CD4-positive, alpha-beta T cell (primary cell): ENCODE results near the gene ARHGAP42. TPM values are rescaled to one million over a fixed set of nuclear protein-coding genes. Genes with fewer than 3 reads are reported as not detected.

Experiments
- ATAC-seq: fragments of 200-7000 bp; cut with Tn5 transposase; one replicate; pipeline ENCODE4 v1.10.0; 2022; ENCODE audit warnings: mild to moderate bottlenecking; ENCODE audit not compliant: poor library complexity
- CTCF ChIA-PET: fragments of 350-600 bp; sonication (Branson Sonifier 250); formaldehyde crosslinking; loops from one replicate; lab custom pipeline; 2021; ENCODE audit warnings: antibody characterized with exemption, inconsistent platforms; lab: Charles Lee
- POLR2A ChIA-PET: fragments of 350-600 bp; sonication (Branson Sonifier 250); formaldehyde crosslinking; loops from one replicate; lab custom pipeline; 2021; ENCODE audit warnings: antibody characterized with exemption, inconsistent platforms; lab: Charles Lee
- DNase-seq, 14 experiments: peaks; one replicate each; pipeline ENCODE4 v3.0.0-alpha.2; 2013 to 2020; ENCODE audit warnings: mixed read lengths in 2 of 14
- H3K27ac ChIP-seq, 2 donors: one replicate each; pipeline versions ENCODE4 v1.5.1 to v1.7.0; 2013; ENCODE audit warnings: low read length in 2 of 2, low read depth in 1 of 2, mild to moderate bottlenecking in 1 of 2
- H3K27me3 ChIP-seq, 2 experiments: 1 replicate in 1 of 2; 2 replicates in 1 of 2; pipeline versions ENCODE4 v1.6.1 to v1.7.0; 2013; ENCODE audit warnings: low read length in 2 of 2, control low read depth in 1 of 2, mild to moderate bottlenecking in 1 of 2, moderate library complexity in 1 of 2; ENCODE audit not compliant: insufficient read depth in 2 of 2, control insufficient read depth in 1 of 2
- H3K36me3 ChIP-seq: one replicate; pipeline ENCODE4 v1.6.1; 2013; ENCODE audit warnings: low read length, control low read depth; ENCODE audit not compliant: insufficient read depth
- H3K4me1 ChIP-seq: one replicate; pipeline ENCODE4 v1.6.1; 2013; ENCODE audit warnings: low read length, control low read depth; ENCODE audit not compliant: insufficient read depth
- H3K4me3 ChIP-seq: one replicate; pipeline ENCODE4 v1.5.1; 2013; ENCODE audit warnings: mild to moderate bottlenecking, low read length, moderate library complexity
- H3K9me3 ChIP-seq, 2 experiments: 1 replicate in 1 of 2; 2 replicates in 1 of 2; pipeline versions ENCODE4 v1.6.1 to v1.7.0; 2013; ENCODE audit warnings: low read length in 2 of 2, mild to moderate bottlenecking in 2 of 2, control low read depth in 1 of 2, moderate library complexity in 1 of 2; ENCODE audit not compliant: control insufficient read depth in 1 of 2, insufficient read depth in 1 of 2
- H3K27ac Mint-ChIP-seq: one replicate; pipeline ENCODE4 v1.8.0; 2020; ENCODE audit warnings: mixed read lengths
- H3K27me3 Mint-ChIP-seq: one replicate; pipeline ENCODE4 v1.8.0; 2021; ENCODE audit warnings: mixed read lengths
- H3K36me3 Mint-ChIP-seq: one replicate; pipeline ENCODE4 v1.8.0; 2021; ENCODE audit warnings: low read depth, mixed read lengths
- H3K4me1 Mint-ChIP-seq: one replicate; pipeline ENCODE4 v1.8.0; 2021; ENCODE audit warnings: low read depth, mixed read lengths
- H3K4me3 Mint-ChIP-seq: one replicate; pipeline ENCODE4 v1.8.0; 2020; ENCODE audit warnings: mild to moderate bottlenecking, mixed read lengths
- H3K9me3 Mint-ChIP-seq: one replicate; pipeline ENCODE4 v1.8.0; 2020; ENCODE audit warnings: mixed read lengths
- intact Hi-C, 2 experiments: fragments of 100-400 bp; cut with DNase I in 1 of 2; cut with micrococcal nuclease in 1 of 2; formaldehyde crosslinking; loops; one replicate each; pipeline versions ENCODE4 v1.15.1 to v1.9.0; 2023 to 2025; cut with DNase I, micrococcal nuclease
- total RNA-seq, 174 experiments: library from RNA in 2 of 174; stranded (reverse) in 2 of 174; gene quantifications; one replicate each; pipeline ENCODE4 v1.2.3 and lab custom pipeline; 2021 to 2026
- TF ChIP-seq, protein P1 (sequence below): fragments of 200-600 bp; IDR thresholded peaks from one replicate; pipeline ENCODE4 v1.8.0; 2022; ENCODE audit warnings: antibody characterized with exemption, mild to moderate bottlenecking

ARHGAP42 gene
- total RNA-seq, 2 experiments from 2014 or later: not detected

DNA sequence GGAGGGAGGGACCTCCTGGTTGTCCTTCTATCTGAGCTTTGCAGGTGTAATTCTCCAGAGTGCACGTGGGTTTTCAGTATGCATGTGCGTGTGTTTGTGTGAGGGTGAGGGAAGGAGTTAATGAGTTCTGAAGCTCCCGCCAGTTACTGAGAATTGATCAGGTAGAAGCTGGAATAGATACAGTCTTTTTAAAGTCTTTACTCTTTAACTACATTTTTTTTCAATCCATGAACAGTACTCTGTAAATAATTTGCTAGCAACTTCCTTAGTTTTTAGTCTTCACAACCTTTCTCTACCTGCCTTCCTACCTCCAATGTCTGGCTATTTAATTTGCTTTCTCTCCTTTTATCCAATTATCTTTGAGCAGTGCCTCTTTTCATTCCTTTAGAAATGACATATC is 25.5 kb downstream of the ARHGAP42 start:
- H3K36me3 ChIP-seq: no peaks in the 10 kb centered on the region
- no peak for ATAC-seq
- Mint-ChIP-seq H3K4me3 (no peak overlapping the region), H3K27me3 (no peaks in the 10 kb centered on the region), H3K9me3 (no peaks in the 10 kb centered on the region), H3K4me1 (no peaks in the 10 kb centered on the region), H3K36me3 (no peaks in the 10 kb centered on the region), H3K27ac (no peak overlapping the region)
- H3K9me3 ChIP-seq: no peaks in the 10 kb centered on the region
- no peaks in the 10 kb centered on the region for H3K27me3 ChIP-seq
- ChIA-PET POLR2A (no interaction called here), CTCF (no interaction called here)
- H3K4me3 ChIP-seq: no peak overlapping the region
- no peak for DNase-seq
- no peak overlapping the region for H3K27ac ChIP-seq
- intact Hi-C loops: no loop called here
- TF ChIP-seq, protein P1, sequence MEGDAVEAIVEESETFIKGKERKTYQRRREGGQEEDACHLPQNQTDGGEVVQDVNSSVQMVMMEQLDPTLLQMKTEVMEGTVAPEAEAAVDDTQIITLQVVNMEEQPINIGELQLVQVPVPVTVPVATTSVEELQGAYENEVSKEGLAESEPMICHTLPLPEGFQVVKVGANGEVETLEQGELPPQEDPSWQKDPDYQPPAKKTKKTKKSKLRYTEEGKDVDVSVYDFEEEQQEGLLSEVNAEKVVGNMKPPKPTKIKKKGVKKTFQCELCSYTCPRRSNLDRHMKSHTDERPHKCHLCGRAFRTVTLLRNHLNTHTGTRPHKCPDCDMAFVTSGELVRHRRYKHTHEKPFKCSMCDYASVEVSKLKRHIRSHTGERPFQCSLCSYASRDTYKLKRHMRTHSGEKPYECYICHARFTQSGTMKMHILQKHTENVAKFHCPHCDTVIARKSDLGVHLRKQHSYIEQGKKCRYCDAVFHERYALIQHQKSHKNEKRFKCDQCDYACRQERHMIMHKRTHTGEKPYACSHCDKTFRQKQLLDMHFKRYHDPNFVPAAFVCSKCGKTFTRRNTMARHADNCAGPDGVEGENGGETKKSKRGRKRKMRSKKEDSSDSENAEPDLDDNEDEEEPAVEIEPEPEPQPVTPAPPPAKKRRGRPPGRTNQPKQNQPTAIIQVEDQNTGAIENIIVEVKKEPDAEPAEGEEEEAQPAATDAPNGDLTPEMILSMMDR: no peak
- H3K4me1 ChIP-seq: no peaks in the 10 kb centered on the region

DNA sequence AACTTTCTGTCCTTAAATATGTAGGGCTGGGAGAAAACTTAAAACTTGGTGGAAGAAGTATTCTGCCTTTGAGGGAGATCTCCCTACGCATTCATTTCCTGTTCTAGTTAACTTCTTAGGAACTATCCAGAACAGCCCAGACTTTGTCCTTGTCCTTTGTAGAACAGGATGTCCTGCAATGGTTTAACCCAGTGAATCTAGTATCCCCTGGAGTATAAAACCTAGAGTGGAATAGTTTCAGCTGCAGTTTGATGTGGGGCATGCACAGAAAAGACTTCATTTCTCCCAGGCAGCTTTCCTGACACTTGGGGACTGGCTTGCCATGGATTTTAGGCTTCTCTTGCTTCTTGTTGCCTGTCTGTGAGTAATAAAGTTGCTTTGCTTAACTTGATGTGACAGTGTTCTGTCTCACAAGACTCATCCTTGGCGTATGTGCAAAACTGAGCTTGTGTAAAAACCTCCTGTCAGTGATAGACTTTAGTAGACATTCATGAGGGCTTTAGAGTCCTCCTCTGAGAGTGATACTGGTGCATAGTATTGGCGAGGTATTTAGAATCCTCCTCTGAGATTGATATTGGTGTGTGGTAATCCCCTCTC is 28.2 kb downstream of the ARHGAP42 start:
- ATAC-seq: no peak
- H3K27me3 ChIP-seq: no peaks in the 10 kb centered on the region
- H3K4me1 Mint-ChIP-seq: no peaks in the 10 kb centered on the region
- no peak for DNase-seq
- no peaks in the 10 kb centered on the region for H3K9me3 ChIP-seq
- no peaks in the 10 kb centered on the region for H3K36me3 Mint-ChIP-seq
- intact Hi-C loops: no loop called here
- POLR2A ChIA-PET: no interaction called here
- H3K4me3 ChIP-seq: no peak overlapping the region
- no peaks in the 10 kb centered on the region for H3K36me3 ChIP-seq
- TF ChIP-seq, protein P1: no peak
- no peaks in the 10 kb centered on the region for H3K9me3 Mint-ChIP-seq
- CTCF ChIA-PET: no interaction called here
- no peak overlapping the region for H3K4me3 Mint-ChIP-seq
- no peaks in the 10 kb centered on the region for H3K27me3 Mint-ChIP-seq
- no peak overlapping the region for H3K27ac ChIP-seq
- H3K27ac Mint-ChIP-seq: no peak overlapping the region
- H3K4me1 ChIP-seq: no peaks in the 10 kb centered on the region

DNA sequence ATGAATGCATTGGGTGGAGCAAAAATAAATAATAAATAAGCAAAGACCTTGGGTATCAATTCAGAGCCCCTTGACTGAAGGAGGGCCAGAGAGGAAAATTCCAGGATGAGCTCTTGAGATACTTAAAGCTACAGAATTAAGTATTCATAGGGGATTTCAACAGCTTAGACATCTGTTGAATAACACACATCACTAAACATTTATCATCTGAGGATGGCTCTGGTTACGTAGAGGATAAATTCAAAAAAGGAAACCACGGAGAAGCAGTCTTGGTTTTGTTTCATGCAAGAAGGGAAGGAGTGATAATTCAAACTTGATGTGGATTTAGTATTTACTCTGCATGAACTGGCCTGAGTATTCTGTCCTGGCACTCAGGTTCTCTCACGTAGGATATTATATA is 29.8 kb downstream of the ARHGAP42 start:
- intact Hi-C loops: no loop called here

More for the DNA sequence above, 29.8 kb downstream of the ARHGAP42 start:
- peaks cover 1% of the 10 kb centered on the region for H3K9me3 Mint-ChIP-seq
- no peaks in the 10 kb centered on the region for H3K4me1 Mint-ChIP-seq
- Histone ChIP-seq H3K27ac (no peak overlapping the region), H3K36me3 (no peaks in the 10 kb centered on the region), H3K4me1 (no peaks in the 10 kb centered on the region), H3K4me3 (no peak overlapping the region), H3K9me3 (no peaks in the 10 kb centered on the region), H3K27me3 (no peaks in the 10 kb centered on the region)
- H3K4me3 Mint-ChIP-seq: no peak overlapping the region
- ATAC-seq (no peak), DNase-seq (no peak)
- H3K36me3 Mint-ChIP-seq: no peaks in the 10 kb centered on the region
- H3K27me3 Mint-ChIP-seq: no peaks in the 10 kb centered on the region
- ChIA-PET CTCF (no interaction called here), POLR2A (no interaction called here)
- TF ChIP-seq, protein P1: no peak
- no peak overlapping the region for H3K27ac Mint-ChIP-seq
